Smooth muscle cell (in vitro differentiated cells): ENCODE data around the gene CDKN2A. TPM values are rescaled to one million over a fixed set of nuclear protein-coding genes. Genes with fewer than 3 reads are reported as not detected.

Experiments
- DNase-seq: peaks from one replicate; lab custom pipeline; 2025; ENCODE audit not compliant: unreplicated experiment; lab: John Stamatoyannopoulos, UW
- H2AFZ ChIP-seq: fragments of 200-600 bp; sonication (generic); 2 replicates; pipeline ENCODE4 v1.6.0; 2016; ENCODE audit warnings: antibody characterized with exemption, low read depth, mild to moderate bottlenecking
- H3F3A ChIP-seq: fragments of 200-600 bp; sonication (generic); 2 replicates; pipeline ENCODE4 v1.6.0; 2017; ENCODE audit warnings: antibody characterized with exemption, low read depth
- H3K27ac ChIP-seq: fragments of 200-600 bp; sonication (generic); 2 replicates; pipeline ENCODE4 v1.5.1; 2016; ENCODE audit warnings: low read depth, mild to moderate bottlenecking
- H3K27me3 ChIP-seq: fragments of 200-600 bp; sonication (generic); 2 replicates; pipeline ENCODE4 v1.6.1; 2016; ENCODE audit warnings: low read depth, mild to moderate bottlenecking
- H3K36me3 ChIP-seq: fragments of 200-600 bp; sonication (generic); 2 replicates; pipeline ENCODE4 v1.5.1; 2016; ENCODE audit warnings: low read depth
- H3K4me1 ChIP-seq: fragments of 200-600 bp; sonication (generic); 2 replicates; pipeline ENCODE4 v1.5.1; 2016; ENCODE audit warnings: low read depth
- H3K4me2 ChIP-seq: fragments of 200-600 bp; sonication (generic); 2 replicates; pipeline ENCODE4 v1.6.0; 2016; ENCODE audit warnings: mild to moderate bottlenecking
- H3K4me3 ChIP-seq: fragments of 200-600 bp; sonication (generic); 2 replicates; pipeline ENCODE4 v1.5.1; 2016; ENCODE audit warnings: mild to moderate bottlenecking
- H3K79me2 ChIP-seq: fragments of 200-600 bp; sonication (generic); 2 replicates; pipeline ENCODE4 v1.6.0; 2016; ENCODE audit warnings: low read depth, mild to moderate bottlenecking
- H3K9ac ChIP-seq: fragments of 200-600 bp; sonication (generic); 2 replicates; pipeline ENCODE4 v1.6.0; 2016; ENCODE audit warnings: low read depth
- H3K9me3 ChIP-seq: fragments of 200-600 bp; sonication (generic); replicated peaks from 2 replicates; pipeline ENCODE4 v1.5.1; 2016; ENCODE audit warnings: low read depth
- H4K20me1 ChIP-seq: fragments of 200-600 bp; sonication (generic); 2 replicates; pipeline ENCODE4 v1.6.0; 2016; ENCODE audit warnings: low read depth
- WGBS: methylation state at CpG from one replicate; pipeline ENCODE4 v1.1.7; 2016; ENCODE audit warnings: low lambda C conversion rate; 5-methylcytosine and 5-hydroxymethylcytosine counted together
- polyA plus RNA-seq: library from polyadenylated mRNA; unstranded; fragments of >200 nt; fragmentation: Nextera tagmentation; extraction: Ambion mirVana; gene quantifications from 2 replicates; pipeline ENCODE4 v1.2.1, GENCODE V29; 2016
- total RNA-seq: library from RNA; depleted of rRNA; stranded (reverse); fragments of >200 nt; gene quantifications from 2 replicates; pipeline ENCODE4 v1.2.3, GENCODE V29; 2014
- TF ChIP-seq, protein P1 (sequence below): fragments of 200-600 bp; sonication (generic); IDR thresholded peaks from 2 replicates; pipeline ENCODE4 v1.5.1; 2017; ENCODE audit warnings: borderline replicate concordance, mild to moderate bottlenecking, antibody characterized with exemption; ENCODE audit not compliant: insufficient read depth, poor library complexity, severe bottlenecking

The CDKN2A gene
- total and polyA plus RNA-seq, 2 experiments from 2014 or later, result 69.4 to 77.5 TPM

DNA sequence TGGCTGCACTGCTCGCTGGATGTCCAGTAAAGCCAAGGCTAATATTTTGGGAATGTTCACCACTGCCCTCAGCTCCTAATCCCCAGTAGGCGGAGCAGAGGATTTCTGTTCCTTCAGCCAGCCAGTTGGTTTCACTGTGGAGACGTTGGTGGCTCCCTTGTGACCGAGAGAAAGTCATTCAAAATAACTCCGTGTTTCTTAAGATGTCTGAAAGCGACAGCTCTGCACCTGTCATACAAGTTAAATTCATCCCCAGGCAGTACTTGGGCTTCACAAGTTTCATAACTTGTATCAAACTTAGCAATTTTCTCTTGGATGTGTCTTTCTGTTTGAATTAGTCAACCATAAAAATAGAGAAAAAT lies 15.3 kb upstream of the CDKN2A start:
- peak overlapping the region; percentile 65 for H3K4me3 ChIP-seq
- DNase-seq, result no peak
- peaks cover 3% of the 10 kb centered on the region for H3K36me3 ChIP-seq
- H3K4me1 ChIP-seq, result peaks cover 23% of the 10 kb centered on the region
- H3K27ac ChIP-seq, result peak overlapping the region; percentile 46
- no peaks in the 10 kb centered on the region for H3K27me3 ChIP-seq
- H3K9me3 ChIP-seq, result no peaks in the 10 kb centered on the region
- H4K20me1 ChIP-seq, result peaks cover 40% of the 10 kb centered on the region
- H3K79me2 ChIP-seq, result peaks cover 42% of the 10 kb centered on the region
- no peak overlapping the region for H2AFZ ChIP-seq
- H3F3A ChIP-seq, result peaks cover 16% of the 10 kb centered on the region
- 10% methylated on average over 6 of the region's 6 CpGs for WGBS
- peak overlapping the region; percentile 71 for H3K4me2 ChIP-seq
- TF ChIP-seq, protein P1, sequence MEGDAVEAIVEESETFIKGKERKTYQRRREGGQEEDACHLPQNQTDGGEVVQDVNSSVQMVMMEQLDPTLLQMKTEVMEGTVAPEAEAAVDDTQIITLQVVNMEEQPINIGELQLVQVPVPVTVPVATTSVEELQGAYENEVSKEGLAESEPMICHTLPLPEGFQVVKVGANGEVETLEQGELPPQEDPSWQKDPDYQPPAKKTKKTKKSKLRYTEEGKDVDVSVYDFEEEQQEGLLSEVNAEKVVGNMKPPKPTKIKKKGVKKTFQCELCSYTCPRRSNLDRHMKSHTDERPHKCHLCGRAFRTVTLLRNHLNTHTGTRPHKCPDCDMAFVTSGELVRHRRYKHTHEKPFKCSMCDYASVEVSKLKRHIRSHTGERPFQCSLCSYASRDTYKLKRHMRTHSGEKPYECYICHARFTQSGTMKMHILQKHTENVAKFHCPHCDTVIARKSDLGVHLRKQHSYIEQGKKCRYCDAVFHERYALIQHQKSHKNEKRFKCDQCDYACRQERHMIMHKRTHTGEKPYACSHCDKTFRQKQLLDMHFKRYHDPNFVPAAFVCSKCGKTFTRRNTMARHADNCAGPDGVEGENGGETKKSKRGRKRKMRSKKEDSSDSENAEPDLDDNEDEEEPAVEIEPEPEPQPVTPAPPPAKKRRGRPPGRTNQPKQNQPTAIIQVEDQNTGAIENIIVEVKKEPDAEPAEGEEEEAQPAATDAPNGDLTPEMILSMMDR, result no peak
- H3K9ac ChIP-seq, result no peak overlapping the region

GRCh38 chr9:22008717-22009505 lies 14.7 kb upstream of the CDKN2A start, which contains the start of gene CDKN2B:
Gene CDKN2B (minus strand): TSS chr9:22009305. CDS start chr9:22008953, 352 bp downstream.
- Histone ChIP-seq H3K27me3 (no peaks in the 10 kb centered on the region), H3K36me3 (peaks cover 8% of the 10 kb centered on the region), H3F3A (peaks cover 16% of the 10 kb centered on the region), H3K9ac (peak within 1 kb of the TSS; percentile 93), H4K20me1 (peaks cover 46% of the 10 kb centered on the region), H3K4me1 (peaks cover 28% of the 10 kb centered on the region), H3K4me2 (peak within 1 kb of the TSS; percentile 98), H3K79me2 (peaks cover 48% of the 10 kb centered on the region), H2AFZ (peak within 1 kb of the TSS; percentile 8), H3K27ac (peak within 1 kb of the TSS; percentile 81), H3K4me3 (peak within 1 kb of the TSS; percentile 65), H3K9me3 (no peaks in the 10 kb centered on the region)
- peak; percentile 94 for DNase-seq
- TF ChIP-seq, protein P1, result peak; percentile 99
- under 1% methylated on average over 75 of the region's 86 CpGs for WGBS

GRCh38 chr9:22008384-22008716 lies 14.2 kb upstream of the CDKN2A start:
- Histone ChIP-seq H3K27ac (peak overlapping the region; percentile 81), H3K4me3 (peak overlapping the region; percentile 65), H3K36me3 (peaks cover 8% of the 10 kb centered on the region), H3K4me1 (peaks cover 31% of the 10 kb centered on the region), H3K79me2 (peaks cover 54% of the 10 kb centered on the region), H3F3A (peaks cover 16% of the 10 kb centered on the region), H3K9ac (peak overlapping the region; percentile 93), H4K20me1 (peaks cover 51% of the 10 kb centered on the region), H2AFZ (peak overlapping the region; percentile 8), H3K4me2 (peak overlapping the region; percentile 98), H3K27me3 (no peaks in the 10 kb centered on the region), H3K9me3 (no peaks in the 10 kb centered on the region)
- no peak for DNase-seq
- TF ChIP-seq, protein P1, result no peak
- WGBS, result under 1% methylated on average over 8 of the region's 8 CpGs
